Lower leg skin (tissue), 4 donors: ENCODE results near the gene USP11. TPM values are rescaled to one million over a fixed set of nuclear protein-coding genes. Genes with fewer than 3 reads are reported as not detected.

Source experiments
- DNase-seq, 2 donors: peaks; one replicate each; pipeline ENCODE4 v3.0.0-alpha.2; 2019; ENCODE audit warnings: low spot score in 2 of 2
- H3K4me3 ChIP-seq: fragments of 200-600 bp; sonication (generic); 2 replicates; pipeline ENCODE4 v1.5.1; 2017; ENCODE audit warnings: mild to moderate bottlenecking, low read depth; ENCODE audit not compliant: poor library complexity, severe bottlenecking
- CTCF ChIP-seq, 3 donors: fragments of 450-650 bp; IDR thresholded peaks; one replicate each; pipeline ENCODE4 v1.5.1; 2016; ENCODE audit warnings: antibody characterized with exemption in 3 of 3, mild to moderate bottlenecking in 3 of 3, moderate library complexity in 2 of 3
- POLR2A ChIP-seq, 2 donors: fragments of 450-650 bp; IDR thresholded peaks; one replicate each; pipeline ENCODE4 v1.6.1; 2016 to 2017; ENCODE audit warnings: antibody characterized with exemption in 2 of 2, mild to moderate bottlenecking in 1 of 2, moderate library complexity in 1 of 2
- WGBS, 2 donors: methylation state at CpG; one replicate each; pipeline ENCODE4 v1.1.5; 2018; 5-methylcytosine and 5-hydroxymethylcytosine counted together
- intact Hi-C: fragments of 100-400 bp; cut with DNase I; formaldehyde crosslinking; loops from one replicate; pipeline ENCODE4 v1.15.0; 2023; ENCODE audit warnings: low total_unique reads
- total RNA-seq, 4 donors: library from RNA; depleted of rRNA; stranded (reverse); fragments of >200 nt; gene quantifications; one replicate each; pipeline ENCODE4 v1.1.0, GENCODE V29; 2016

The USP11 gene
- total RNA-seq, 4 donors from 2014 or later = 12.8 to 24.9 (median 18.7) TPM

GRCh38 chrX:47199286-47199685 lies 33.5 kb upstream of the USP11 start:
- WGBS, 2 donors = 88 to 92% methylated on average over 10 of the region's 10 CpGs
- intact Hi-C loops = loop anchor here (10.0 kb wide), 2 partner anchors 186 to 326 kb away; no protein-coding TSS in a partner anchor

GRCh38 chrX:47200385-47201150 lies 32.2 kb upstream of the USP11 start:
- intact Hi-C loops = no loop called here
- no peak overlapping the region for H3K4me3 ChIP-seq
- 57 to 63% methylated on average over 9 of the region's 9 CpGs for WGBS, 2 donors
- TF ChIP-seq CTCF (IDR thresholded peaks at IDR 0.05) (no peak), POLR2A (IDR thresholded peaks at IDR 0.05) (no peak)
- peak in 1 of 2 donors; percentile 63 for DNase-seq

More at GRCh38 chrX:47199286-47199685, 33.5 kb upstream of the USP11 start:
- DNase-seq = no peak
- TF ChIP-seq POLR2A (IDR thresholded peaks at IDR 0.05) = no peak
- no peak for TF ChIP-seq CTCF (IDR thresholded peaks at IDR 0.05)
- H3K4me3 ChIP-seq = no peak overlapping the region

GRCh38 chrX:47201345-47201944 lies 31.4 kb upstream of the USP11 start:
- 89 to 91% methylated on average over 7 to 8 of the region's 9 CpGs for WGBS, 2 donors
- no peak overlapping the region for H3K4me3 ChIP-seq
- no peak for TF ChIP-seq POLR2A (IDR thresholded peaks at IDR 0.05)
- TF ChIP-seq CTCF (IDR thresholded peaks at IDR 0.05) = no peak
- intact Hi-C loops = no loop called here
- no peak for DNase-seq

GRCh38 chrX:47202316-47202715 lies 30.5 kb upstream of the USP11 start:
- DNase-seq = no peak
- TF ChIP-seq CTCF (IDR thresholded peaks at IDR 0.05) (no peak), POLR2A (IDR thresholded peaks at IDR 0.05) (no peak)
- WGBS, 2 donors = 87 to 96% methylated on average over 3 to 11 of the region's 11 CpGs
- H3K4me3 ChIP-seq = no peak overlapping the region
- intact Hi-C loops = no loop called here

- intact Hi-C loops = no loop called here
- WGBS, 2 donors = 61 to 63% methylated on average over 4 of the region's 4 CpGs
- TF ChIP-seq POLR2A (IDR thresholded peaks at IDR 0.05) (no peak), CTCF (IDR thresholded peaks at IDR 0.05) (no peak)
Measured at GRCh38 chrX:47202877-47203276, 29.9 kb upstream of the USP11 start.

More at GRCh38 chrX:47202877-47203276, 29.9 kb upstream of the USP11 start:
- H3K4me3 ChIP-seq = no peak overlapping the region
- no peak for DNase-seq
